Cardiac muscle cell (in vitro differentiated cells and primary cell): ENCODE data around the gene ARID3C. TPM values are rescaled to one million over a fixed set of nuclear protein-coding genes. Genes with fewer than 3 reads are reported as not detected.

Source experiments
- DNase-seq, 2 donors: peaks; one replicate each; pipeline versions ENCODE4 v3.0.0 to v3.0.0-alpha.2; 2010 to 2017; ENCODE audit warnings: low read depth in 1 of 2, low spot score in 1 of 2
- H3K27ac ChIP-seq: fragments of 200-600 bp; sonication (generic); 2 replicates; pipeline ENCODE4 v1.5.1; 2016
- H3K27me3 ChIP-seq: fragments of 200-600 bp; sonication (generic); 2 replicates; pipeline ENCODE4 v1.6.0; 2016; ENCODE audit warnings: control low read depth
- H3K36me3 ChIP-seq: fragments of 200-600 bp; sonication (generic); 2 replicates; pipeline ENCODE4 v1.5.1; 2016; ENCODE audit warnings: control low read depth
- H3K4me1 ChIP-seq: fragments of 200-600 bp; sonication (generic); 2 replicates; pipeline ENCODE4 v1.8.1; 2017; ENCODE audit warnings: low read depth, mild to moderate bottlenecking, mixed run types
- H3K4me3 ChIP-seq: fragments of 200-600 bp; sonication (generic); 2 replicates; pipeline ENCODE4 v1.5.1; 2016; ENCODE audit warnings: mild to moderate bottlenecking
- H3K9me3 ChIP-seq: fragments of 200-600 bp; sonication (generic); 2 replicates; pipeline ENCODE4 v1.5.1; 2017; ENCODE audit warnings: low read depth, mild to moderate bottlenecking, control low read depth
- CTCF ChIP-seq: IDR thresholded peaks from 2 replicates; pipeline ENCODE4 v1.5.1; 2012; ENCODE audit warnings: low read depth, mild to moderate bottlenecking, low read length
- polyA plus RNA-seq: library from polyadenylated mRNA; unstranded; fragments of >200 nt; fragmentation: Nextera tagmentation; extraction: Ambion mirVana; gene quantifications from 2 replicates; pipeline ENCODE4 v1.2.1, GENCODE V29; 2016
- total RNA-seq: library from RNA; depleted of rRNA; stranded (reverse); fragments of >200 nt; gene quantifications from 2 replicates; pipeline ENCODE4 v1.2.3, GENCODE V29; 2016

ARID3C gene
- total and polyA plus RNA-seq, 2 experiments from 2014 or later: 0.27 to 1.4 TPM

- Histone ChIP-seq H3K27ac (peak overlapping the region; percentile 81), H3K4me3 (no peak overlapping the region), H3K4me1 (peaks cover 34% of the 10 kb centered on the region), H3K27me3 (no peaks in the 10 kb centered on the region), H3K36me3 (peaks cover 9% of the 10 kb centered on the region), H3K9me3 (no peaks in the 10 kb centered on the region)
- TF ChIP-seq CTCF: no peak
- peak in 1 of 2 donors; percentile 76 for DNase-seq
Measured at GRCh38 chr9:34654323-34655051, 25.6 kb upstream of the ARID3C start.

DNA sequence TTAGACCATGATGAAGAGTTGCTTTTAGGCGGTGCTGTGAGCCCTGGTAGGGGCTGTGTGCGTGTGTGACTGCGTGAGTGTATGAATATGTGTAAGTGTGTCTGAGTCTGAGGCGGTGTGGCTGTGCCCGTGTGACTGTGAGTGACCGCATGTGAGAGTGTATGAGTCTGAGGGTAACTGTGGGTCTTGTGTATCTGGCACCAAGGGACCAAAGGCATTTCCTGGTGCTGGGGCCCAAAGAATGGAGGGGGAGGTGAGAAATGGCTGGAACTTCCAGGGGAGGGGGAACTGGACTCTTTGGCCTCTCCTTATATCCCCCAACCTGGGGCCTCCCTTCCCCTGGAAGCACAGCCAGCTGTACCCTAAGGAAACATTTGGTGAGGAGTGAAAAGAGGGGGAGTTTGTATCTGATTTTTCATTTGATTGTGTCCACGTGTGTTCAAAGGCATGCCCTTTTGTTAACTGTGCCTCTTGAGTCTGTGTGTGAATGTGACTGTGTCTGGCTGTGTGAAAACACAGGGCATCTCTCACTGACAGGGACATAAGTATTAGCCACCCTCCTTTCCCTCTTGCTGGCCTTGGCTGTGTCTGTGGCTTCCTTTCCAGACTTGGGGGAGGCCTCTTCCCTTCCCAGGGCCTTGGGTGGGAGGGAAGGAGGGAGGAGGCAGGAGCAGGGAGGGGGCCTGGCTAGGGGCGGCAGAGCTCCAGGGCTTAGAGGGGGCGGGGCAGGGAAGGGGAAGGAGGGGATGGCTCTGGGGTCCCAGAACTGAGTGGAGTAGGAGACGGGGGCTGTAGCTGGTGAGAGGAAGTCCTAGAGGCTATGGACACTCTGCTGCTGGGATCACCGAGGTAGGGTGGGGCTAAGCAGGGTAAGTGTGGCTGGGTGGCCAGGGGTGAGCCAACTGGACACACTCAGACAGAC, 24.5 kb upstream of the ARID3C start:
- H3K27ac ChIP-seq: peak overlapping the region; percentile 81
- no peak overlapping the region for H3K4me3 ChIP-seq
- DNase-seq: peak; percentile 26 to 61

DNA sequence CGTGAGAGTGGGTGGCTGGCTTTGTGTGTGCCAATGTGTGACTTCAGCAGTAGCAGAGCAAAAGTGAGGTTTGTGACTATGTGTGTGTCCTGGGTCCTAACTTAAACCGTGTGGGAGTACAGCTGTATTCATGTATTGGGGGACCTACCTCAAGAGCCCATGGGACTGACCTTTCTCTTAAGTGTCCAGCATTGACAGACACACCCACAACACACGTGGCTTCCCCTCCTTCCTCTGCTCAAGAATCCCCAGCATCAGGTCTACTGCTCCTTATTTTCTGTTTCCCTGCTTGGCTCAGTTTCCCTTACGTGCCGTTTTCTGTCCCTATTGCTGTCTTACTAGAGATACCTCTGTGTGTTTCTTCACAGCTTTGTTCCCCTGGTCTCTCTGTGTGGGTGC, 23.7 kb upstream of the ARID3C start:
- peak in 1 of 2 donors; percentile 20 for DNase-seq
- H3K9me3 ChIP-seq: no peaks in the 10 kb centered on the region
- peaks cover 18% of the 10 kb centered on the region for H3K36me3 ChIP-seq
- peaks cover 41% of the 10 kb centered on the region for H3K4me1 ChIP-seq
- peak overlapping the region; percentile 81 for H3K27ac ChIP-seq
- H3K27me3 ChIP-seq: no peaks in the 10 kb centered on the region
- no peak for TF ChIP-seq CTCF
- H3K4me3 ChIP-seq: peak overlapping the region; percentile 21

More for the DNA sequence above, 24.5 kb upstream of the ARID3C start:
- Histone ChIP-seq H3K27me3 (no peaks in the 10 kb centered on the region), H3K4me1 (peaks cover 34% of the 10 kb centered on the region), H3K36me3 (peaks cover 16% of the 10 kb centered on the region), H3K9me3 (no peaks in the 10 kb centered on the region)
- no peak for TF ChIP-seq CTCF

DNA sequence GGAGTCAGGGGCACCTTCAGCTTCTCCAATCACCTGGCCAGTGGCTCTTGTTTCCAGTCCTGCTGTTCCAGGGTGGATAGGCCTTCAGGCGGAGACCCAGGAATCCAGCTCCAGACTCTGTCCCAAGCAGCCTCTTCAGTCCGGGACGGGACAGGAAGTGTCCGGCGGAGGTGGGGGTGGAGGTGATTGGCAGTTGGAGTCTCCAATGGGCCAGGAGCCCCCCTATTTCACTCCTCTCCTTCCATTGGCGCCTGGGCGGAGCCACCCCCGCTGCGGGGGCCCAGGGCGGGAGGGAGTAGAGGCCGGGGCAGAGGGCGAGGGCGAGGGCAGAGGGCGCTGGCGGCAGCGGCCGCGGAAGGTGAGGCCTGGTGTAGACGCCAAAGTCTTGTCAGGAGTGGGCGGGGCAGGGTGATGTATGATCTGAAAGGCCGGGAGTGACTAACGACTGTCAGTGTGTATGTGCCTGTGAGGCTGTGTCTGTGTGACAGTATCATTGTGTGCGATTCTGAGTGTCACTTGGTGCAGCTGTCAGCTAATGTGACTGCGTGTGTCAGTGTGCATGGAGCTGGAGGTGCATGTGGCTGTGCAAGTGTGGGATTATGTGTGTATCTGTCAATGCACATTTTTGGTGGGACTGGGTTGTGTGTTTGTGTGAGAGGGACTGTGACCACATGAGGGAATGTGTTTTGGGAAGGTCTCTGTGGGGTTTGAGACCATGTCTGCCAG, 23.2 kb upstream of the ARID3C start, which contains the start of gene IL11RA:
TSS of gene IL11RA (plus strand) at position 310 of the 726 bp plus-strand sequence. CDS start 3,033 bp downstream, outside the sequence.
- Histone ChIP-seq H3K4me1 (peaks cover 44% of the 10 kb centered on the region), H3K36me3 (peaks cover 18% of the 10 kb centered on the region), H3K9me3 (no peaks in the 10 kb centered on the region), H3K4me3 (peak within 1 kb of the TSS; percentile 21), H3K27me3 (no peaks in the 10 kb centered on the region), H3K27ac (peak within 1 kb of the TSS; percentile 81)
- peak; percentile 83 to 92 for DNase-seq
- no peak for TF ChIP-seq CTCF

- Histone ChIP-seq H3K4me3 (peak overlapping the region; percentile 21), H3K4me1 (peaks cover 44% of the 10 kb centered on the region), H3K36me3 (peaks cover 18% of the 10 kb centered on the region), H3K27me3 (no peaks in the 10 kb centered on the region), H3K27ac (peak overlapping the region; percentile 81), H3K9me3 (no peaks in the 10 kb centered on the region)
- DNase-seq: peak in 1 of 2 donors; percentile 69
- no peak for TF ChIP-seq CTCF
Measured at GRCh38 chr9:34651321-34651720, 22.5 kb upstream of the ARID3C start.
